GM21367 (cell line): ENCODE results near the gene EIF5.

Experiments
- ATAC-seq: cut with Tn5 transposase; IDR thresholded peaks from one replicate; pipeline ENCODE4 v1.9.1; 2021; ENCODE audit not compliant: unreplicated experiment

Gene EIF5

DNA sequence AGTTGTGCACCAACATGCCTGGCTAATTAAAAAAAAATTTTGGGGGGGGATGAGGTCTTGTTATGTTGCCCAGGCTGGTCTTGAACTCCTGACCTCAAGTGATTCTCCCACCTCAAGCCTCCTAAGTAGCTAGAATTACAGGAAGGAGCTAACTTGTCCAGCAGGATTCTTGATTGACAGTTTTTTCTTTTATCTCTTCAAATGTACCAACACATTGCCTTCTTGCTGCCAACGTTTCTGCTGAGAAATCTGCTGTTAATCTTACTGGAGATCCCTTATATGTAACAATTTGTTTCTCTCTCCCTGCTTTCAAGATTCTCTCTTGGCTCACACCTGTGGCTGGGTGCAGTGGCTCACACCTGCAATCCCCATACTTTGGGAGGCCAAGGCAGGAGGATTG lies 28.7 kb downstream of the EIF5 start:
- ATAC-seq: no peak

DNA sequence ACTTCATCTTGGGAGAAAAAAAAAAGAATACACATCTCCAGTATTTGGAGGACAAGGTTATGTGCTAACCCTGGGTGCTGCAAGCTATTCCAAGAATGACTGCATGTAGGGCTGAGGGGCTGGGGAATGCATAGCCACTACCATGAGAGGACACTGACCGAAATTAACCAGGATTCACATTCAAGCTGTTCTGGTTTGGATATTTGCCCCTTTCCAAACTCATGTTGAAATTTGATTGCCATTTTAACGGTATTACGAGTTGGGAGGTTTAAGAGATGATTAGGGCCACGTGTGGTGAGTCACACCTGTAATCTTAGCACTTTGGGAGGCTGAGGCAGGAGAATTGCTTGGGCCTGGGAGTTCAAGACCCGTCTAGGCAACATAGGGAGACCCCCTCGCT lies 32.7 kb downstream of the EIF5 start:
- no peak for ATAC-seq

DNA sequence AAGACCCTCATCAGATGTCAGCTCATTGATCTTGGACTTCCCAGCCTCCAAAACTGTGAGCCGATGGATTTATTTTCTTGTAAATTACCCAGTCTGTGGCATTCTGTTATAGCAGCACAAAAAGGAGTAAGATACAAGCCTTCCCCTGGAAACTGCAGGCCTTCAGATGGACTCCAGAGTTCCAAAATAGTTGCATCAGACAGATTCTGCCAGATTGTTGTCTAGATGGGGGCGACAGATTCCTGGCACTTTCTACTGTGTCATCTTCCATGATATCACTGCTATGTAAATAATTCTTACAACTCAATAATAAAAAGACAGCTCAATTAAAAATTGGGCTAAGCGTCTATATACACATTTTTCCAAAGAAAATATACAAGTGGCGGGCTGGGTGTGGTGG lies 34.0 kb downstream of the EIF5 start:
- ATAC-seq: no peak

DNA sequence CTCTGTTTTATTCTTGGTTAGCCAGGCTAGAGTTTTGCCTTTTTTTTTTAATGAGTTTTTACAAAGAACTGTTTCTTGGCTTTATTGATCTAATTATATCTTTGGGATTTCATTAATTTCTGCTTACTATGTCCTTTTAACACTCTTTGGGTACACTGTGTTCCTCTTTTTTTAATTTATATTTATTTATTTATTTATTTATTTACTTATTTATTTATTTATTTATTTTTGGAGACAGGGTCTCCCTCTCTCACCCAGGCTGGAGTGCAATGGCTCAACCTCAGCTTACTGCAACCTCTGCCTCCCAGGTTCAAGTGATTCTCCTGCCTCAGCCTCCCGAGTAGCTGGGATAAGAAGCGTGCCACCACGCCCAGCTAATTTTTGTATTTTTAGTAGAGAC lies 36.0 kb downstream of the EIF5 start:
- ATAC-seq: no peak

DNA sequence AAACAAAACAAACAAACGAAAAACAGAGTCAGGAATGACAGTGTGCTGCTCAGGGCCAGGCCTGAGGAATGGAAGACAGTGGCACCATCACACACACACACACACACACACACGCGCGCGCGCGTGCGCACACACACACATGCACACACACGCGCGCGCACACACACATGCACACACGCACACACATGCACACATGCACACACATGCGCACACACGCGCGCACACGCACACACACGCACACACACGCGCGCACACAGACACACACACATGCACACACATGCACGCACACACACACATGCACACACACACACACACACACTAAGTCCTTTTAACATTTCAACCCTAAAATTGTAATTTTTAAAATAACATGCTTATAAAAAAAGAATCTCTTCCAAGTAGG lies 38.0 kb downstream of the EIF5 start:
- ATAC-seq: no peak

DNA sequence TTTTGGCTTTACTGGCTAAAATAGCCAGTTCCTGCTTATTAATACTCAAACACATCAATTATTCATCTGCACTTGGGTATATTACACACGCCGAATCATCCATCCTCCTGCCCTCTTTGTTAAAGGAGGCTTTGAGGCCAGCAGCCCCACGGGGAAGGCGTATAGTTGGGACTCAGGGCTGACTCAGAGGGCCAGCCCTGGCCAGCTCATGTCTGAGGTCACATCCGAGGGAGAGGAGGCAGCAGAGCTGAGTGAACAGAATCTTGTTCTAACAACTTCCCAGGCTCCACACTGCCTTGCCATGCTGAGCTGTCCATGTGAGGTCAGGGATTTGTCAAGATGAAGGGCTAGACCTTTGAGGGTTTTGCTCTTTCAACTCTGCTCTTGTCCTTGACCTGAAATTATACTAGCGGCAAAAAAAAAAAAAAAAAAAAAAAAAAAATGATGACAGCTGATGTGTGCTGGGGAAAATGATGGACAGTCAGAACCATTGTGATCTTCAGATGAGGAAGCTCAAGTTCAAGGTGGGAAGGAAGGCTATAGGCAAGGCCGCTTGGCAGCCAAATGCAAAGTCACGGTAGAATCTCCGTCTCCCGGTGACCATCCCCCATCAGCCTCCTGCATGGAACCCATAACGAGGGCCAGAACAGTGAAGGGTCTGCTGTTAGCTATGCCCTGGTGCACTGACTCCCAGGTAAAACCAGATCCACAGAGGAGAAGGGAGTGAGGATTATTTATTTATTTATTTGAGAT lies 38.7 kb downstream of the EIF5 start:
- no peak for ATAC-seq

DNA sequence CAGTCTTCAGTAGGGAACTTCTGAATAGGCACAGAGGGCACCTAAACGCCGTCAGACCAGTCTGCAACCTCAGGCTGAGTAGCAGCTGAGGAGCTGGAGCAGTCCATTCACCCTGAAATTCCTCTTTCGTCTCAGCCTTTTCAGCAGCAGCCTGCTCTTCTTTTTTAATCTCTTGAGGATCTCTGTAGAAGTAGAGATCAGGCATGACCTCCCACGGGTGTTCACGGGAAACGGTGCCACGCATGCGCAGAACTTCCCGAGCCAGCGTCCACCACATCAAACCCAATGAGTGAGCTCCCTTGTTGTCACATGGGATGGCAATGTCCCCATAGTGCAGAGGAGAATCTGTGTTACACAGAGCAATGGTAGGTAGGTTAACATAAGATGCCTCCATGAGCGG lies 40.1 kb downstream of the EIF5 start:
- ATAC-seq: no peak

DNA sequence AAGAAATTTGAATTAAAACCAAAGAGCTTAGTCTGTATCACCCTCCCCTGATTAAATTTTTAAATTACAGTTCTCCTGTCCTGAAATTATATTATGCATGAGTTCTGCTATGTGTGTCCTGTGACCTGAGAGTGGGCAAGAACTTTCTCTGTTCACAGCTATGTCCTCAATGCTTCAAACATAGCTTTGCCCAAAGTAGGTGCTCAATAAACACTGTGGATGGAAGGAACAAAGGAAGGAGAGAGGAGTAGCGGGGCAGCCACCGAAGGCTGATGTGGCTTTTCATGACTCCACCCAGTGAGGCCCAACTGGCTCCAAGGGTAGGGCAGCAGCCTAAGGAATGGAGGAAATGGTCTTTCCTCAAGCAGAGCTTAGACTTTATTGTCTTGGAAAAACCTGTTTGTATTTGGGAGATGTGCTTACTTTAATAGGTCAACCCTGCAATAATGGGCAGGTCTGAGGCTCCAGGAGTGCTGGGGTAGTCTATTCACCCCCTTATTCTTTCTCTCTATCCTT lies 43.5 kb downstream of the EIF5 start:
- ATAC-seq: no peak

DNA sequence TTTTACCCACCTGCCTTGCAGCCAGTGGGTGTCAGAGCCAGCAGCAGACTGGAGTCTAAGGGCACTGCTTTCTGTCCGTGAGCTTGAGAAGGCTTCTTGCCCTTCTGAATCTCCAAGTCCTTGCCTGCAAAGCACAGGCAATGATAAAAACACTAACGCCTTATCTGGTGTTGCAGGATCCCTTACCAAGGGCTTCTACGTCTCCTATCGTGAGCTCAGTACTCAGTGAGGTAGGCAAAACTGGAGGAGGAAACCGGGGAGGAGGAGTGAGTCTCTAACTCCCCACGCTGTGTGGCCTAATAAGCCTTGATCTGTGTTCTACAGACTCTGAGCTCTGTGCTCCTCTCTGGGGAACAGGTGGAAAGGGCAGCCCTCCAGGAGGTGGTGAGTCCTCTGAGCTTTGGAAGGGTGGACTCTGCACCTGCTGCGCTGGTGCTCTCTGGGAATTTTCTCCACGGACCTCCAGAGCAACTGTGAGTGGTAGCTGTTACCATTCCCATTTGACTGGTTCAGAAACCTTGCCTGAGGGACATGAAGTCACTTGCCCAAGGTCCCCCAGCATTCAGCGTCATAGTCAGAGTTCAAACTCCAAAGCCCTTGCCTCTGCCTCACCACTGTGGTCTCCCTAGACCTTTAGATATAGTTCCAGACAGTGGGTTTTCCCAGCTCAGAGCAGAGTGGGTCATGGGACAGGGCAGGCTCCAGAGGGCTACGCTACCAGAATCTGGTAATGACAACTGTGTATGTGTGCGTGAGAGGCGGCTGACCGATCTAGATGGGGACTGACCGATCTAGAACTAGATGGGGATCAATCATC lies 44.2 kb downstream of the EIF5 start:
- ATAC-seq: no peak

DNA sequence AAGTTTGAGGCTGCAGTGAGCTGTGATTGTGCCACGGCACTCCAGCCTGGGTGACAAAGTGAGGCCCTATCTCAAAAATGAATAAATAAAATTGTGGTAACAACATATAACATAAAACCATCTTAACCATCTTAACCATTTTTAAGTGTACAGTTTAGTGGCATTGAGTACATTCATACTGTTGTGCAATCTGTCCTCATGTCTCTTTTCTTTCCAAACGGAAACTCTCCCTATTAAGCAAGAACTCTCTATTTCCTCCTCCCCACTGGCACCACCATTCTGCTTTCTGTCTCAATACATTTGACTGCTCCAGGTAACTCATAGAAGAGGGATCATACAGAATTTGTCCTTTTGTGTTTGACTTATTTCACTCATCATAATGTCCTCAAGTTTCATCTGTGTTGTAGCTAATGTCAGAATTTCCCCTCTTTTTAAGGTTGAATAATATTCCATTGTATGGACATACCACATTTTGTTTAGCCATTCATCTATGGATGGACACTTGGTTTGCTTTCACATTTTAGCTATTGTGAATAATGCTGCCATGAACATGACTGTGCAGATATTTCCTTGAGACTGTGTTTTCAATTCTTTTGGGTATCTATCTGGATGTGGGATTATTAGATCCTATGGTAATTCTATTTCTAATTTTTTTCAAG lies 46.8 kb downstream of the EIF5 start:
- ATAC-seq: no peak

DNA sequence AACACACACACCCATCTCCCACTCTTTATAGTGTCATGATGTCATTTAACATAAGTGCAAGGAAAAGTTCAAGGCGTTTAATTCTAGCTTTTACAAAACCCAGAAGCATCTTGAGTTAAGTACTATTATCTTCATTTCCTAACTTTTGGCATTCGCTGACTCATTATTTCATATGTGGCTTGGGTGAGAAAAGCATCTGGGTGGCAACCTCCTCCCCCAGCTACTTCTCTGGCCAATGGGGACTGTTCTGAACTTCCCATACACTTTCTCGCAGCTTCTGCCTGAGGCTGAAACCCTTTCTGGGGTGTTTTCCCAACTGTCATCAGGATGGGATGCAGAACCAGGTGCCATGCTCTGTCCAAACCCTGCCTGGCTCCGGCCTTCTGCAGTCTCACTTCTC lies 48.3 kb downstream of the EIF5 start:
- no peak for ATAC-seq

DNA sequence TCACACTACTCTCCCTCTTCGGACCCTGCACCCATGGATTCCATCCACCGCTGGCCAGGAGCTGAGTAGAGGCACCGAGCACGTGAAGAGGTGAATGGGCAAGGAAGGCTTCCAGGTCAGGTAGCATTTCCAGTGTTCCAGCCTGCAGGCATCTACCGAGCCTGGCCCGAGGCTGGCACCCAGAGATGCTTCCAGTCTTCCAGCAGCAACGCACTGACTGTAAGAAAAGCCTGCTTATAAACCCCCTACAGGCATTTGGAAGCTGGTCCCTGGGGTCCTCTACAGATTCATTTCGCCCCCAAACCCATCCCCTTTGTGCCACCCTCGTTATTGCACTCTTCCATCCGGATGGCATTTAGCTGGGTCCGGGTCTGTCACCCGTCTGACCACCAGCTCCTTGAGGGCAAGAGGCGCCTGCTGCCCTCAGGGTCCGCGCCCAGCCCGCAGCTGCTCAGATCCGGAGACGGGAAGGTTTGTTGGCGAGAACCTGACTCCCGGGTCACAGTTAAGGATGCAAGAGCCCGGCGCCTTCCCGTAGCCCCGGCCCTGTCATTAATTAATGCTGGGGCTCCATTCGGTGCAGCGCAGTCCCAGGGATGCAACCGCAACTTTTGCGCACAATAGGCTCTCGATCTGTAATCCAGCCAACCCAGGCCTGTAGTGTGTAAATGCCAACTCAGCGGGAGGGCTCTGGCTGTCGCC lies 50.6 kb downstream of the EIF5 start:
- ATAC-seq: no peak

DNA sequence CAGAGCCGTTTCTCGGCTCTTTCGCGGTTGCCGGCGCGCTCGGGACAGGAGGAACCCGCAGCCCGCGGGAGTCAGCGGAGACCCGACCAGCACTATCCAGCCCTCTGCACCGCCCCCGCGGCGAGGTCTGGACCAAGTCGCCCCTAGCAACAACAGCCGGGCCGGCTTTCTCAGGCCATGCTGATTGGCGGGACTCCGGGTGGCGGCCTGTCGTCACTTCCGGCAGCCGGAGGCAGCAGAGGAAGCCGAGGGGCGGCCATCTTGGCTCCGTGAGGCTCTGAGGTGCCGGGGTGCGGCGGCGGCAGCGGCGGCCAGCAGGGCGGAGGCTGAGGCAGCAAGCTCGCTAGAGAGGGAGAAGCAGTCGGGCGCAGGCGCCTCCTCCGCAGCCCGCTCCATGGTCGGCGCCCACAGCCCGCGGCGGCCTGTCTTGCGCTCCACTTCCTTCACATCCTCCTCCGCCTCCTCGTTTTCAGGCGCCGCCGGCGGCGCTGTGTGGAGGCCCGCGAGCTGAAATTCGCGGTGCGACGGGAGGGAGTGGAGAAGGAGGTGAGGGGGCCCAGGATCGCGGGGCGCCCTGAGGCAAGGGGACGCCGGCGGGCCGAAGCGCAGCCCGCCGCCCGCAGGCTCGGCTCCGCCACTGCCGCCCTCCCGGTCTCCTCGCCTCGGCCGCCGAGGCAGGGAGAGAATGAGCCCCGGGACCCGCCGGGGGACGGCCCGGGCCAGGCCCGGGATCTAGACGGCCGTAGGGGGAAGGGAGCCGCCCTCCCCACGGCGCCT lies 51.3 kb downstream of the EIF5 start, which contains the start of gene MARK3:
TSS of gene MARK3 (plus strand) at position 264 of the 777 bp plus-strand sequence. CDS start 615 bp downstream, outside the sequence.
- ATAC-seq: peak; percentile 95

DNA sequence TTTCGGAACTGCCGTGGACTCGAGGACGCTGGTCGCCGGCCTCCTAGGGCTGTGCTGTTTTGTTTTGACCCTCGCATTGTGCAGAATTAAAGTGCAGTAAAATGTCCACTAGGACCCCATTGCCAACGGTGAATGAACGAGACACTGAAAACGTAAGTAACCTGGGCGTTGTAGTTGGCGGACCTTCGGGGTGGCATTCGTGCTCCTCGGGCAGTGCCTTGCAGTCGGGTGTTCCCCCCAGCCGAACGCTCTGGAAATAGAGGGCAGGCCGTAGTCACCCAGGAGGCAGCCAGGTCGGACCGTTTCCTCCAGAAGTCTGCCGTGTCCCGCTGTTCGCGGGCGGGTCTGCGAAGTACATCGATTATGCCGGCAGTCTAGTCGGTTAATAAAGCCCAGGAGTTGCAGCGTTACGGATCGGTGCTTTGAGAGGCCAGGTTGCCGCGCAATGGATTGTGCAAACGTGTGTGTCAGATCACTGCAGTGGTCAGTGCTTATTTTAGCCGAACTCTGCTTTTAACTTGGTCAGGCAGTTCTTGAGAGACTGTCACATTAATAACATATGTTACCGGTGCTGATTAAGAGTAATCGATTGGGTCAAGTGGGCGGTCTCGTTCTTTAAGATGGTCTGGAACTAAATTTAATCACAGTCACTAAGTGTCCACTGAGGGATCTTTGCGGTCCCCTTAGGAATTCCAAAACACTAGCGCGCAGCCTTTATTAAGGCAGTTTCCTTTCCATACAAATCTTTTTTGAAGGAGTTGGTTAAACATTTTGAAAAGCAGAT lies 52.1 kb downstream of the EIF5 start:
- ATAC-seq: peak; percentile 13

DNA sequence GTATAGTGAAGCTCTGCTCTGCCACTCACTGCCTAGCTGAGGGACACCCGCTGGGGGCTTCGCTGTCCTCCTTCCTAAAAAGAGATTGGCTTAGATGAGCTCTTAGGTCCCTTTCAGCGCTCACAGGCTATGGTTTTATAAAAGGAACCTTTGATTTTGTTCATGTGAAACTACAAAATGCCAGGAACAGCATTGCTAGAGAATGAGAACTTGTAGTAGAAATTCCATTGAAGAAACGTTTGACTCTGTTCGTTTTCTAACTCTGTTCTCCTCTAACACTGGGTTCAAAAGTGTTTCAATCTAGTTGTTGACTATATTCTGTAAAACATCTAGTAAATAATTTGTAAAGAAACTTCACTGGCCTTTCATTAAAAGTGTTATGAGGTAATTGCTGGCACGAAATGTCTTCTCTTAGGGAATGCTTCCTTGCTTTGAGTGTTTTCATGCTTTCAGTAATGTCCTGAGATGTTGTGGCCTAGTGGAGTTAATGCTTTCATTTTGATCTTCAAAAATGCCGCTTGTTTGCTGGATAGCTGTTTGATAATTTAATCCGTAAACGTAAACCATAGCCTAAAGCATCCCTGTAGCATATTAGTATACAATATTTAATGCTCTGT lies 52.8 kb downstream of the EIF5 start:
- no peak for ATAC-seq

DNA sequence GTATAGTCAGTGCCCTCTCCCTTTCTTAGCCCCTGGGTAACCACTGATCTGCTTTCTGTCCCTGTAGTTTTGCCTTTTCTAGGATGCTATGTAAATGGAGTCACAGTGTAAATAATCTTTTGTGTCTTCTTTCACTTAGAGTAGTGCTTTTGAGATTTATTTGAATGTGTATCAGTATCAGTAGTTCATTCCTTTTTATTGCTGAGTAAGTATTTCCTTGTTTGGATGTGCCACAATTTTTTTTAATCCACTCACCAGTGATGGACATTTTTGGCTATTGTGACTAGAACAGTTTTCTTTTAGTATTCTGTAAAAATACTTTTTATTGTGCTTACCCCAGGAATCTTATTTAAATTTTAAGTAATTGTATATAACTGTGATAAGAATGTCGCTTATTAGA lies 54.6 kb downstream of the EIF5 start:
- ATAC-seq: no peak

DNA sequence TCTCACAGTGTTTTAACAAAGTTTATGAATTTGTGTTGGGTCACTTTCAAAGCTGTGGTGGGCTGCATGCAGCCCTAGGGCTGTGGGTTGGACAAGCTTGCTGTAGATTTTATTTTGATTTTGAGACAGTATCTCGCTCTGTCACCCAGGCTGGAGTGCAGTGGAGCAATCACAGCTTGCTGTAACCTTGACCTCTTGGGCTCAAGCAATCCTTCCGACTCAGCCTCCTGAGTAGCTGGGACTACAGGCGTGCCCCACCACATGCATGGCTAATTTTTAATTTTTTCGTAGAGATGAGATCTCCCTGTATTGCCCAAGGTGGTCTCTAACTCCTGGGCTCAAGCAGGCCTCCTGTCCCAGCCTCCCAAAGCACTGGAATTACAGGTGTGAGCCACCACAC lies 56.6 kb downstream of the EIF5 start:
- no peak for ATAC-seq

DNA sequence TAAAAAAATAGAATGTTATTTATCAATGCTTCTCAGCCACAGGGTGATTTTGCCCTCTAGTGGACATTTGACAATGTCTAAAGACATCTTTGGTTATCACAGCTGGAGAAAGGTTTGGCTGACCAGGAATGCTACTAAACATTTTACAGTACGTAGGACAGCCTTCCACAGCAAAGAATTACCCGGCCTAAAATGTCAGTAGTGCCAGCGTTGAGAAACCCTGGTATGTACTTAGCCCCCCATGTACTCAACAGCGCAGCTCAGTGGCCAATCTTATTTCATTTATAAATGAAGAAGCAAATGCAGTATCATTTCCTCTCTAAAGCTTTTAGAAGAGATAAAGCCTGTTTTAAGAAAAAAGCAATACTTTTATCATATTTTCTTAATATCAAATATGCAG lies 57.0 kb downstream of the EIF5 start:
- ATAC-seq: no peak

DNA sequence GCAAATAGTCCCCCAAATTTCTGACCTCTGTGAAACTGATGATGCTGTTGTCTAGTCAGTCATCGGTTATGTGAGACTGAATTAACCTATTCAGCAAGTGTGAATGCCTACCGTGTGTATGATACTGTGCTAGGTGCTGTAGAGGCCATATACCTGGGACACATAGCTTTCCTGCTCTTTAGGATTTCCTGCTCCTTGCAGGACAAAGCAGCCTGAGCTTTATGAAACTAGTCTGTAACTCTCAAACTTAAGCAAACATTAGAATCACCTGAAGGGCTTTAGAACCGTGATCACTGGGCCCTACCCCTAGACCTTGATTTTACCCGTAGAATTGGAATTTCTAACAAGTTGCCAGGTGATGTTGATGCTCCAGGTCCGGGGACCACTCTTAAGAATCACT lies 58.1 kb downstream of the EIF5 start:
- no peak for ATAC-seq
